Activated CD8-positive, alpha-beta memory T cell treated with anti-CD3 and anti-CD28 coated beads, Interleukin-2, amount 50 U/mL, for 1 hour (primary cell): ENCODE measurements around the gene SCT.

Source experiments
- DNase-seq: peaks from one replicate; pipeline ENCODE4 v3.0.0-alpha.2; 2020; ENCODE audit errors: extremely low read depth

Gene SCT

DNA sequence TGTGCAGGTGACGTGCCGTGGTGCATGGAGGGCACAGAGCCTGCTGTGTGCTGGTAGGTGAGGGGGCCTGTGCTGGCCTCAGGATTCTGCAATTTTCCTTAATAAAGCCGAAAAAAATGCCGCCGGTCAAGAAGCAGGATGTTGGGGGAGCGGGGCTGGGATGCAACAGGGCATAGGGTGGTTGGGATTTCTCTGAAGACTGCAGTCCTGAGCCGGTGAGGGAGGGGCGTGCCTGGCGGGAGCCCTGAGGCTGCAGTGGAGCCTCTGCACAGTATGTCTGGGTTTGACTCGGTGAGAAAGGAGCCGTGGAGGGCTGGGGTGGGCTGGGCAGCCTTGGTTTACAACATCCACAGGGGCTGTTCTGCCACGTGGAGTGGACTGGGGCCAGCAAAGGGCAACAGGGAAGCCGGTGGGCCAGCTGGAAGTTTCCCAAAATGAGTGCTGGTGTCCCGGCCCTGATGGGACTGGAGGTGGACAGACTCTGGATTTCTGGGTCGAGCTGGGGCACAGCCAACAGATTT, 3.6 kb downstream of the SCT start:
- DNase-seq: no peak

DNA sequence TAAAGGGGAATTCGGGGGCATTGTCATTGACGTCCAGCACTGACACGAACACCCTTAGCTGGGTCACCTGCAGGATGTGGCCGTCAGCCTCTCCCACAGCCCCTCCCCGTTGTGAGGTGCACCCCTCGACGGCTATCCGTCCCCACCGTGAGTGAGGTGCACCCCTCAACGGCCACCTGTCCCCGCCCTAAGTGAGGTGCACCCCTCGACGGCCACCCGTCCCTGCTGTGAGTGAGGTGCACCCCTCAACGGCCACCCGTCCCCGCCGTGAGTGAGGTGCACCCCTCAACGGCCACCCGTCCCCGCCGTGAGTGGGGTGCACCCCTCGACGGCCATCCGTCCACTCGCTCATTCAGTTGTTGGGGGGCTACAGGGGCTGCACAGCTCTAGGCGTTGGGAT, 5.1 kb downstream of the SCT start:
- DNase-seq: no peak

- no peak for DNase-seq
Observed at GRCh38 chr11:620935-621814, 5.8 kb downstream of the SCT start.

GRCh38 chr11:620201-620600, 6.8 kb downstream of the SCT start:
- DNase-seq: no peak

DNA sequence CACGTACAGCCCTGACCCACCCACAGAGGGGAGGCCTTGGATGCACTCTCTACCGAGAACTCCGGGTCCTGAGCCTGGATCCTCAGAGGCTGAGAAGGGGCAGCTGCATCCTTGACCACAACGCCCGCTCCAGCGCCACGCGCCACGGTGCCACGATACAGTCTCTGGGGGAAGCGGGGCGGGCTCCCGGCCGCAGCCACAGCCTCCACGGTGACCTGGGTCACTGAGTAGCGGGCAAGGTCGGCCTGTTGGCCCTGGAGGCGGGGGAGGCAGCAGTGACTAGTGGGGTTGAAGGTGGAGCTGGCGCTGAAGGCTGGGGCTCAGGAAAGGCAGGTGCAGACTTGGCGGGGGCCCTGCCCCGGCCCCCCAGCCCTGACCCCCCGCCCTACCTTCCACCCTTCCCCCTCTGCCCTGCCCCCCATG, 7.3 kb downstream of the SCT start:
- no peak for DNase-seq

- no peak for DNase-seq
Observed at GRCh38 chr11:618856-619627, 7.9 kb downstream of the SCT start.

GRCh38 chr11:617912-618682, 8.9 kb downstream of the SCT start:
- DNase-seq: no peak

DNA sequence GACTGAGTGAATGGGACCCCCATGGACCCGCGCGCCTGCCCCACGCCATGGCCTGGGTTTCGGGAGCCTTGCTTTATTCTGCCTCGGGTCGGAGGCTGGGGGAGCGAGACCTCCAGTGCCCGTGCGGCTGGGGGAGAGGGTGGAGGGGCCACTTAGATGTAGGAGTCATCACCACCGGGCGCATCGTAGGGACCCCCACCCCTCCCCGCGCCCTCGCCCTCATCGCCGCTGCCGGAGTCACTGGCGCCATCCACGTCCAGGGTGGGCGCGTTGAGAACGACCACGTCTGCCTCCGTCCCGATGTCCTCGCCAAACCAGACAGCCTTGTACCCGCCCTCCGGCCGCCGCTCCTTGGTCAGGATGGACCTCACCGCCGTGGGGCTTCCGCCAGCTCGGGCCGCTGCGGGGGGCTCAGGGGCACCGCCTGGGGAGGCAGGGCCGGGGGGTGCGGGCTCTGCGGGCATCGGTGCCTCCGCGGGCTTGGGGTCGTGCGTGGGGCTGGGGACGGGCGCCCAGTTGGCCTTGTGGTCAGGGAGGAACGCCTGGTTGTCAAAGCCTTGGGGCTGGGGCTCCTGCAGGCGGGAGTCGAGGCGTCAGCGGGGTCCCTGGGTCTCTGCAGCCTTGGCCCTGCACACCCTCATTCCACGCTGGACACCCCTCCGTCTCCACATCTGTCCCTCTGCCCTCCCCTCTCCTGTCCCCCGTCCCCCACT, 9.6 kb downstream of the SCT start:
- no peak for DNase-seq

- no peak for DNase-seq
Observed at GRCh38 chr11:616320-617198, 10.4 kb downstream of the SCT start.

GRCh38 chr11:615504-616319, 11.3 kb downstream of the SCT start, which contains the start of gene IRF7:
TSS of gene IRF7 (minus strand) at chr11:615950. CDS start at chr11:615364, 586 bp downstream.
- DNase-seq: peak; percentile 62

GRCh38 chr11:614623-615503, 12.1 kb downstream of the SCT start:
- DNase-seq: no peak

DNA sequence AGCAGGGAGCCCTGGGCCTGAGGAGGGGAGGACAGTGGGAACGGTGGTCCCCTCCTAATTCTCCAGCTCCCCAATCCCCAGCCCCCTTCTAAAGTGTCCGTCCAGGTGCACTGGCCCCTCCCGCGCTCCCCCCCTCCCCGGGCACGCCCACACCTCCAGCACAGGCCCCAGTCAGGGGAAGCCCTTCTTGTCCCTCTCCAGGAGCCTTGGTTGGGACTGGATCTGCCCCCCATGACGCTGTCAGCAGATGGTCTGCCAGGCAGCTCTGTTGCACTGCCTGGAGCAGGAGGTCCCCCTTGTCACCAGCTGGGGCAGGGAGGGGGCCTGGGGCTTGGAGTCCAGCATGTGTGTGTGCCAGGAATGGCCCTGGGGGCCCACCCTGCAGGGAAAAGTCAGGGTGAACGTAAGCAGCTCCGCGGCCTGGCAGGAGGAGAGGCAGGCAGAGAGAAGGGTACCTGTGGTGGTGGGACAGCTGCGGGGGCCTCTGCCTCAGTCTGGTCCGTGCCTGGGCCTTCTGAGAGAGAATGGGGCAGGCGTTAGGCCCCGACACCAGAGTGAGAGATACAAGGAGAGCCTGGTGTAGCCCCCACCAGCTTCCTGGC, 12.9 kb downstream of the SCT start:
- no peak for DNase-seq

- peak; percentile 91 for DNase-seq
Observed at GRCh38 chr11:613369-613968, 13.5 kb downstream of the SCT start.

DNA sequence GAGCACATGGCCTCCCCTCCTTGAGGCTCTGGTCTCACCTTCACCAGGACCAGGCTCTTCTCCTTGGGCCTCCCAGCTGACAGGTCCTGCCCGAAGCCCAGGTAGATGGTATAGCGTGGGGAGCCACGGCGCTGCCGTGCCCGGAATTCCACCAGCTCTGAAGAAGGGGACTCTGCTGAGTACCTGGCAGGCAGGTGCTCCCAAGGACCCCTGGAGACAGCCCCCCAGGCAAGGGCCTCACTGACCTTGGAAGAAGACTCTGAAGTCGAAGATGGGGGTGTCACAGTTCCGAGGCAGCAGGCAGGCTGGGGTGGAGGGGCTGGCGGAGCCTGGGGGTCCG, 14.1 kb downstream of the SCT start:
- no peak for DNase-seq

DNA sequence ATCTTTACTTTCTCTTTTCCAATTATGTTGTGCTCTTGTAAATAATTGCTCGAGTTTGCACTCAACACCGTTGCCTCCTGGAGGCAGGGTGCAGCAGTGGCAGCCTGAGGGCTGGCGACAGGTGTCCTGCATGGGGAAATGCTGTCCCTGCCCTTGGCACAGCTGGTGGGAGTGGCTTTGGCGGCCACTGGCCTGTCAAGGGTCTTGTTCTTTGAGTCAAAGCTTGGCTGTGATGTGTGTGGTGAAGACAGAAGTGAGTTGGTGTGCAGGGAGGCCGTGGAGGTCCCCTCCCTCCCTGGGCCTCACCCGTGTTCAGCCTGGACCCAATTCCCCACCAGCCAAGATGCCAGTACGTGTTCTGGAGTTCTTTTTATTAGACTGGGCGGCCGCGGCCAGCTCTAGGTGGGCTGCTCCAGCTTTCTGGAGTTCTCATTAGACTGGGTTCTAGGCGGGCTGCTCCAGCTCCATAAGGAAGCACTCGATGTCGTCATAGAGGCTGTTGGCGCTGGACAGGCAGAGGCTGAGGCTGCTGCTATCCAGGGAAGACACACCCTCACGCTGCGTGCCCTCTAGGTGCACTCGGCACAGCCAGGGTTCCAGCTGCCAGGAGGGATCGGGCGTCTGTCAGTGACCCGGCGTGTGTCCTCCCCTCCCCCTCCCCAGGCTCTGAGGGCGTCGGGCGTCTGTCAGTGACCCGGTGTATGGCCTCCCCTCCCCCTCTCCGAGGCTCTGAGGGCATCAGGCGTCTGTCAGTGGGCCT, 14.6 kb downstream of the SCT start:
- no peak for DNase-seq

DNA sequence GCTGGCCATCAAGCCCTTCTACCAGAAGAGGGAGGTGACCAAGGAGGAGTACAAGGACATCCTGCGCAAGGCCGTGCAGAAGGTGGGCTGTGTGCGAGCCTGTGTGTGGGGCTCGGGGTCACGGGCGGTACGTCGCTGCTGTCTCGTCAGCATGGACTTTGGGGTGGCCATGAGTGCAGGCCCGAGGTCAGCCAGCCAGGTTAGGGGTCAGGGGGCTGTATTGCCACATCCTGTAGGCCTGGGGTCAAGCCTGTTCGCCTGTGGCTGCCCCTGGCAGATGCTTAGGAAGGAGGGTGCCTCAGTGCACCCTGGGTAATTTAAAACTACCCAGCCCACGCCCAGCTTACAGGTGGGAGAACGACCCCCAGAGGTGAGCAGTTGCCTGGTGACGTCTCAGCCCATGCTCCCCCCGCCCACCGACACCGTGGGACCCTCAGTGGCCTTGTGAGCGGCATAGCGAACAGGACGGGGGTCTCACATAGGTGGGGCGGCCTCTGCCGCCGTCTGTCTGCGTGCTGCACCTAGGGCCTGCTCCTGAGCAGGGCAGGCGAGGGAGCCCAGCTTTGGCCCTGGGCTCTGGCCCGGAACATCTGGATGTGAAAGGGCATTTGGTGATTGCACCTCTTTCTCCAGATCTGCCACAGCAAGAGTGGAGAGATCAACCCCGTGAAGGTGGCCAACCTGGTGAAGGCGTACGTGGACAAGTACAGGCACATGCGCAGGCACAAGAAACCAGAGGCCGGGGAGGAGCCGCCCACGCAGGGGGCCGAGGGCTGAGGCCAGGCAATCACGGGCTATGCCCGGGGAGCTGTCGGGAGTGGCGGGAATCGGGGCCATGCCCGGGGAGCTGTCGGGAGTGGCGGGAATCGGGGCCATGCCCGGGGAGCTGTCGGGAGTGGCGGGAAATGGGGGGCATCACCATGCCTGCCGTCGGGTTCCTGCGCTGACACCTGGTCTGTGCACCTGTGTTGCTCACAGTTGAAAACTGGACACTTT, 15.7 kb downstream of the SCT start:
- DNase-seq: no peak
